Heart left ventricle (tissue), 16 donors: ENCODE measurements around the gene HSPA12A. TPM values are rescaled to one million over a fixed set of nuclear protein-coding genes. Genes with fewer than 3 reads are reported as not detected.

ENCODE experiments used
- ATAC-seq, 4 donors: fragments of 200-7000 bp; cut with Tn5 transposase; one replicate each; pipeline ENCODE4 v1.9.1; 2020 to 2022; ENCODE audit warnings: moderate library complexity in 4 of 4, mild to moderate bottlenecking in 3 of 4, moderate number of reproducible peaks in 1 of 4
- DNase-seq, 5 donors: peaks; one replicate each; pipeline ENCODE4 v3.0.0-alpha.2; 2020
- H3K27ac ChIP-seq, 12 donors: fragments of 200-600 bp; sonication (generic) in 4 of 12; one replicate each; pipeline versions ENCODE4 v1.5.0 to v1.8.0; 2016 to 2022; ENCODE audit warnings: mild to moderate bottlenecking in 2 of 12
- H3K27me3 ChIP-seq, 9 donors: fragments of 200-600 bp; sonication (generic) in 2 of 9; one replicate each; pipeline versions ENCODE4 v1.5.1 to v1.8.0; 2016 to 2022; ENCODE audit warnings: mild to moderate bottlenecking in 3 of 9
- H3K36me3 ChIP-seq, 9 donors: fragments of 200-600 bp; sonication (generic) in 2 of 9; one replicate each; pipeline versions ENCODE4 v1.5.0 to v1.8.0; 2018 to 2022; ENCODE audit warnings: mild to moderate bottlenecking in 2 of 9
- H3K4me1 ChIP-seq, 12 donors: fragments of 200-600 bp; sonication (generic) in 4 of 12; one replicate each; pipeline versions ENCODE4 v1.5.0 to v1.8.0; 2016 to 2022; ENCODE audit warnings: mild to moderate bottlenecking in 3 of 12
- H3K4me3 ChIP-seq, 12 donors: fragments of 200-600 bp; sonication (generic) in 4 of 12; one replicate each; pipeline versions ENCODE4 v1.5.0 to v1.8.0; 2017 to 2022; ENCODE audit warnings: mild to moderate bottlenecking in 9 of 12, moderate library complexity in 4 of 12
- H3K9me3 ChIP-seq, 12 donors: fragments of 200-600 bp; sonication (generic) in 4 of 12; one replicate each; pipeline versions ENCODE4 v1.5.0 to v1.8.0; 2016 to 2022; ENCODE audit warnings: mild to moderate bottlenecking in 1 of 12
- CTCF ChIP-seq, 12 donors: fragments of 200-600 bp; sonication (generic) in 4 of 12; IDR thresholded peaks; one replicate each; pipeline versions ENCODE4 v1.5.0 to v1.8.0; 2018 to 2022; ENCODE audit warnings: antibody characterized with exemption in 12 of 12, mild to moderate bottlenecking in 5 of 12
- POLR2A ChIP-seq, 2 donors: fragments of 450-650 bp; IDR thresholded peaks; one replicate each; pipeline ENCODE4 v1.6.1; 2017; ENCODE audit warnings: antibody characterized with exemption in 2 of 2, mild to moderate bottlenecking in 2 of 2, moderate library complexity in 2 of 2
- WGBS, 4 donors: extraction: QIAGEN DNeasy Blood & Tissue Kit in 2 of 4; methylation state at CpG; one replicate each; pipeline versions ENCODE4 v1.1.5 to v1.1.7; 2013 to 2018; 5-methylcytosine and 5-hydroxymethylcytosine counted together
- intact Hi-C, 10 donors: fragments of 100-400 bp; cut with DNase I; formaldehyde crosslinking; loops; one replicate each; pipeline versions ENCODE4 v1.11.1 to v1.14.2; 2022
- polyA plus RNA-seq, 2 donors: library from polyadenylated mRNA; stranded (reverse); fragments of 200-250 nt; gene quantifications; one replicate each; pipeline ENCODE4 v1.2.3, GENCODE V29; 2013
- total RNA-seq, 9 donors: library from RNA; depleted of rRNA in 2 of 9; stranded (reverse); fragments of >200 nt in 2 of 9; fragmentation: NEBNext Ultra II Directional in 3 of 9; extraction: Animal tissue kit (Norgen Biotek cat#: 25700) in 3 of 9; gene quantifications; one replicate each; pipeline versions ENCODE4 v1.1.0 to v1.2.4, GENCODE V29; 2016 to 2023
- donor health status: ischemic (EF 13 %, LVEDD 7.1; RV severe dilation, severe dysfunction).
- donor health status: healthy with polysubstance abuse.
- donor health status: DM: no; HTN: yes; CAD: no.
- donor health status: DM: no; HTN: no; CAD: no.
- donor health status: ischemic (EF 25% LVEDD 6.9; RV normal size, moderate dysfunction).
- donor health status: ischemic (EF 25% LVEDD 5.7; RV mildly dilated, moderate dysfunction).
- donor health status: healthy.
- donor health status: DM: yes; HTN: yes; CAD: no.
- donor health status: ischemic (EF 35%, LVEDD 5.7; RV mildly dilated, moderate dysfunction).
- donor health status: nonischemic (EF 11% LVEDD 7.7; RV severe dilation, severe dysfunction).
- donor health status: DM: yes; HTN: yes; CAD: no.
- donor health status: PGD.
- donor health status: ischemic (EF 29% LVEDD 5.4; RV normal size, mild dysfunction).
- donor health status: nonischemic (EF 23%, LVEDD 6.1; RV moderate dilation, normal function).

The HSPA12A gene
- total and polyA plus RNA-seq, 11 donors, result 4.7 to 17.0 (median 13.5) TPM

GRCh38 chr10:116787053-116787659 lies 44.8 kb upstream of the HSPA12A start:
- H3K27me3 ChIP-seq, result peaks cover 0 to 15% (median 0%) of the 10 kb centered on the region in 9 donors
- no peak overlapping the region for H3K4me3 ChIP-seq
- no peak for DNase-seq
- no peaks in the 10 kb centered on the region for H3K9me3 ChIP-seq
- TF ChIP-seq CTCF (IDR thresholded peaks at IDR 0.05) (no peak), POLR2A (IDR thresholded peaks at IDR 0.05) (no peak)
- WGBS, 4 donors, result 79 to 89% (median 85%) methylated on average over 8 of the region's 8 CpGs
- no peak for ATAC-seq
- H3K27ac ChIP-seq, result no peak overlapping the region
- peaks cover 0 to 9% (median 4%) of the 10 kb centered on the region in 12 donors for H3K4me1 ChIP-seq
- intact Hi-C loops, result loop anchor here in 3 of 10 donors (5.0 kb wide), 2 partner anchors 45 to 160 kb away; partner anchors contain the start of gene HSPA12A (in 2 of the 3)
- H3K36me3 ChIP-seq, result no peaks in the 10 kb centered on the region

GRCh38 chr10:116785867-116786266 lies 43.5 kb upstream of the HSPA12A start:
- H3K27me3 ChIP-seq, result peaks cover 0 to 2% (median 0%) of the 10 kb centered on the region in 9 donors
- no peaks in the 10 kb centered on the region for H3K36me3 ChIP-seq
- H3K9me3 ChIP-seq, result no peaks in the 10 kb centered on the region
- H3K27ac ChIP-seq, result no peak overlapping the region
- no peak for ATAC-seq
- peaks cover 0 to 9% (median 4%) of the 10 kb centered on the region in 12 donors for H3K4me1 ChIP-seq
- no peak for DNase-seq
- TF ChIP-seq POLR2A (IDR thresholded peaks at IDR 0.05) (no peak), CTCF (IDR thresholded peaks at IDR 0.05) (no peak)
- WGBS, 4 donors, result 90 to 95% (median 94%) methylated on average over 8 of the region's 8 CpGs
- no peak overlapping the region for H3K4me3 ChIP-seq
- intact Hi-C loops, result loop anchor here in 4 of 10 donors (2.0 to 5.0 kb wide), 3 partner anchors 44 to 159 kb away; partner anchors contain the start of gene HSPA12A (in 2 of the 4)

GRCh38 chr10:116785282-116785681 lies 42.9 kb upstream of the HSPA12A start:
- DNase-seq (no peak), ATAC-seq (no peak)
- WGBS, 4 donors, result 91 to 94% (median 92%) methylated on average over 11 of the region's 11 CpGs
- H3K4me1 ChIP-seq, result peaks cover 0 to 9% (median 4%) of the 10 kb centered on the region in 12 donors
- no peaks in the 10 kb centered on the region for H3K27me3 ChIP-seq
- intact Hi-C loops, result loop anchor here in 4 of 10 donors (2.0 to 5.0 kb wide), 3 partner anchors 43 to 158 kb away; partner anchors contain the start of gene HSPA12A (in 2 of the 4)
- H3K4me3 ChIP-seq, result no peak overlapping the region
- no peaks in the 10 kb centered on the region for H3K36me3 ChIP-seq
- H3K9me3 ChIP-seq, result no peaks in the 10 kb centered on the region
- no peak overlapping the region for H3K27ac ChIP-seq
- no peak for TF ChIP-seq CTCF (IDR thresholded peaks at IDR 0.05)
- no peak for TF ChIP-seq POLR2A (IDR thresholded peaks at IDR 0.05)

GRCh38 chr10:116784651-116785050 lies 42.3 kb upstream of the HSPA12A start:
- WGBS, 4 donors, result 89 to 96% (median 94%) methylated on average over 7 of the region's 7 CpGs
- no peaks in the 10 kb centered on the region for H3K9me3 ChIP-seq
- H3K36me3 ChIP-seq, result no peaks in the 10 kb centered on the region
- H3K27me3 ChIP-seq, result no peaks in the 10 kb centered on the region
- H3K4me3 ChIP-seq, result no peak overlapping the region
- H3K4me1 ChIP-seq, result peaks cover 0 to 9% (median 4%) of the 10 kb centered on the region in 12 donors
- no peak for TF ChIP-seq POLR2A (IDR thresholded peaks at IDR 0.05)
- no peak for TF ChIP-seq CTCF (IDR thresholded peaks at IDR 0.05)
- DNase-seq (no peak), ATAC-seq (no peak)
- H3K27ac ChIP-seq, result no peak overlapping the region
- intact Hi-C loops, result loop anchor here in 4 of 10 donors (2.0 to 5.0 kb wide), 3 partner anchors 42 to 157 kb away; partner anchors contain the start of gene HSPA12A (in 2 of the 4)
